H9 (cell line): ENCODE measurements around the gene RSF1. TPM values are rescaled to one million over a fixed set of nuclear protein-coding genes. Genes with fewer than 3 reads are reported as not detected.

ENCODE experiments used
- DNase-seq: peaks from one replicate; pipeline ENCODE4 v3.0.0-alpha.2; 2017
- H2AFZ ChIP-seq: one replicate; pipeline ENCODE4 v1.6.1; 2013; ENCODE audit warnings: mild to moderate bottlenecking, low read length, control low read depth, moderate library complexity
- H2AK5ac ChIP-seq: 2 replicates; pipeline ENCODE4 v1.6.1; 2013; ENCODE audit warnings: low read length, control low read depth, mixed read lengths; ENCODE audit not compliant: insufficient read length
- H2BK120ac ChIP-seq: one replicate; pipeline ENCODE4 v1.6.1; 2013; ENCODE audit warnings: low read depth, mild to moderate bottlenecking, low read length, control low read depth, inconsistent platforms; ENCODE audit not compliant: poor library complexity, severe bottlenecking
- H2BK12ac ChIP-seq: 2 replicates; pipeline ENCODE4 v1.6.1; 2013; ENCODE audit warnings: low read length, control low read depth, mixed read lengths, low read depth; ENCODE audit not compliant: insufficient read length
- H2BK15ac ChIP-seq: 2 replicates; pipeline ENCODE4 v1.6.1; 2013; ENCODE audit warnings: low read depth, low read length, control low read depth
- H2BK20ac ChIP-seq: one replicate; pipeline ENCODE4 v1.6.1; 2013; ENCODE audit warnings: low read depth, mild to moderate bottlenecking, low read length, control low read depth, inconsistent platforms; ENCODE audit not compliant: poor library complexity, severe bottlenecking
- H2BK5ac ChIP-seq: 2 replicates; pipeline ENCODE4 v1.6.1; 2013; ENCODE audit warnings: low read length, control low read depth, mixed read lengths; ENCODE audit not compliant: insufficient read length
- H3K14ac ChIP-seq: 2 replicates; pipeline ENCODE4 v1.6.1; 2013; ENCODE audit warnings: low read length, control low read depth; ENCODE audit not compliant: insufficient read depth
- H3K18ac ChIP-seq: 2 replicates; pipeline ENCODE4 v1.6.1; 2013; ENCODE audit warnings: low read depth, mild to moderate bottlenecking, mixed read lengths, low read length, control low read depth; ENCODE audit not compliant: insufficient read length
- H3K23ac ChIP-seq: 2 replicates; pipeline ENCODE4 v1.6.1; 2013; ENCODE audit warnings: low read length, control low read depth, mixed read lengths, low read depth; ENCODE audit not compliant: insufficient read length
- H3K23me2 ChIP-seq: 2 replicates; pipeline ENCODE4 v1.6.1; 2013; ENCODE audit warnings: low read depth, mild to moderate bottlenecking, mixed read lengths, low read length, control low read depth; ENCODE audit not compliant: insufficient read length, poor library complexity, severe bottlenecking
- H3K27ac ChIP-seq: 2 replicates; pipeline ENCODE4 v1.5.1; 2013; ENCODE audit warnings: low read length, control low read depth, mixed read lengths, low read depth; ENCODE audit not compliant: insufficient read length
- H3K27me3 ChIP-seq: 2 replicates; pipeline ENCODE4 v1.6.1; 2013; ENCODE audit warnings: low read length, control low read depth, inconsistent platforms; ENCODE audit not compliant: insufficient read depth
- H3K4ac ChIP-seq: 2 replicates; pipeline ENCODE4 v1.6.1; 2013; ENCODE audit warnings: low read depth, mild to moderate bottlenecking, control low read depth, inconsistent platforms, low read length, moderate library complexity
- H3K4me1 ChIP-seq: 2 replicates; pipeline ENCODE4 v1.6.1; 2013; ENCODE audit warnings: low read length, control low read depth, inconsistent platforms; ENCODE audit not compliant: insufficient read depth
- H3K4me2 ChIP-seq: 2 replicates; pipeline ENCODE4 v1.6.1; 2013; ENCODE audit warnings: low read length, control low read depth, mixed read lengths; ENCODE audit not compliant: insufficient read length, insufficient read depth
- H3K56ac ChIP-seq: 2 replicates; pipeline ENCODE4 v1.6.1; 2013; ENCODE audit warnings: low read depth, mild to moderate bottlenecking, mixed read lengths, low read length, control low read depth; ENCODE audit not compliant: insufficient read length
- H3K79me1 ChIP-seq: 2 replicates; pipeline ENCODE4 v1.6.1; 2013; ENCODE audit warnings: low read depth, mild to moderate bottlenecking, moderate library complexity, low read length, control low read depth, inconsistent platforms; ENCODE audit not compliant: insufficient read depth, poor library complexity, severe bottlenecking
- H3K79me2 ChIP-seq: 2 replicates; pipeline ENCODE4 v1.6.1; 2013; ENCODE audit warnings: low read length, control low read depth, inconsistent platforms; ENCODE audit not compliant: insufficient read depth
- H3K9ac ChIP-seq: 2 replicates; pipeline ENCODE4 v1.6.1; 2013; ENCODE audit warnings: low read length, control low read depth, mixed read lengths; ENCODE audit not compliant: insufficient read length; ENCODE audit errors: extremely low read depth
- H3K9me3 ChIP-seq: one replicate; pipeline ENCODE4 v1.6.1; 2013; ENCODE audit warnings: low read depth, low read length, inconsistent platforms; ENCODE audit not compliant: control insufficient read depth
- H3T11ph ChIP-seq: one replicate; pipeline ENCODE4 v1.6.1; 2013; ENCODE audit warnings: mild to moderate bottlenecking, low read length, control low read depth, inconsistent platforms
- H4K20me1 ChIP-seq: one replicate; pipeline ENCODE4 v1.6.1; 2013; ENCODE audit not compliant: control insufficient read depth, insufficient read length, insufficient read depth
- H4K5ac ChIP-seq: 2 replicates; pipeline ENCODE4 v1.6.1; 2013; ENCODE audit warnings: low read depth, mild to moderate bottlenecking, mixed read lengths, low read length, control low read depth; ENCODE audit not compliant: insufficient read length
- H4K8ac ChIP-seq: replicated peaks from 2 replicates; pipeline ENCODE4 v1.6.1; 2013; ENCODE audit warnings: low read length, control low read depth, mixed read lengths, low read depth; ENCODE audit not compliant: insufficient read length
- H4K91ac ChIP-seq: 2 replicates; pipeline ENCODE4 v1.6.1; 2013; ENCODE audit warnings: low read depth, mild to moderate bottlenecking, moderate library complexity, mixed read lengths, low read length, control low read depth; ENCODE audit not compliant: insufficient read length
- H3K27ac Mint-ChIP-seq, 3 experiments: 2 replicates in 2 of 3; 3 replicates in 1 of 3; pipeline ENCODE4 v1.8.0; 2020 to 2021; ENCODE audit warnings: mixed read lengths in 3 of 3, mild to moderate bottlenecking in 1 of 3, moderate library complexity in 1 of 3
- H3K27me3 Mint-ChIP-seq: 2 replicates; pipeline ENCODE4 v1.8.0; 2021; ENCODE audit warnings: low read depth, mild to moderate bottlenecking, moderate library complexity, mixed read lengths
- H3K36me3 Mint-ChIP-seq, 3 experiments: 2 replicates in 2 of 3; 3 replicates in 1 of 3; pipeline ENCODE4 v1.8.0; 2020 to 2021; ENCODE audit warnings: low read depth in 3 of 3, mixed read lengths in 3 of 3; ENCODE audit not compliant: insufficient read depth in 1 of 3
- H3K4me1 Mint-ChIP-seq, 2 experiments: 2 replicates each; pipeline ENCODE4 v1.8.0; 2020; ENCODE audit warnings: mixed read lengths in 2 of 2
- H3K4me3 Mint-ChIP-seq, 2 experiments: 2 replicates in 1 of 2; 3 replicates in 1 of 2; pipeline ENCODE4 v1.8.0; 2020 to 2021; ENCODE audit warnings: mild to moderate bottlenecking in 2 of 2, mixed read lengths in 2 of 2, moderate library complexity in 1 of 2
- H3K9me3 Mint-ChIP-seq, 2 experiments: 2 replicates in 1 of 2; 3 replicates in 1 of 2; pipeline ENCODE4 v1.8.0; 2020; ENCODE audit warnings: mild to moderate bottlenecking in 2 of 2, mixed read lengths in 2 of 2, moderate library complexity in 1 of 2
- WGBS: extraction: QIAGEN DNeasy Blood & Tissue Kit; methylation state at CpG from one replicate; pipeline ENCODE4 v1.1.7; 2013; ENCODE audit warnings: missing lambda C conversion rate, low lambda C conversion rate, mixed read lengths; ENCODE audit not compliant: insufficient read length; ENCODE audit errors: extremely low coverage; 5-methylcytosine and 5-hydroxymethylcytosine counted together
- total RNA-seq: library from RNA; stranded (reverse); gene quantifications from 2 replicates; pipeline ENCODE4 v1.2.1, GENCODE V29; 2021
- TF ChIP-seq, protein P1 (sequence below): fragments of 200-600 bp; sonication (generic); conservative IDR thresholded peaks from 3 replicates; pipeline ENCODE4 v1.8.0; 2021; ENCODE audit warnings: antibody characterized with exemption, mild to moderate bottlenecking

Gene RSF1
- total RNA-seq, 1 experiment from 2014 or later, result 82.6 TPM

DNA sequence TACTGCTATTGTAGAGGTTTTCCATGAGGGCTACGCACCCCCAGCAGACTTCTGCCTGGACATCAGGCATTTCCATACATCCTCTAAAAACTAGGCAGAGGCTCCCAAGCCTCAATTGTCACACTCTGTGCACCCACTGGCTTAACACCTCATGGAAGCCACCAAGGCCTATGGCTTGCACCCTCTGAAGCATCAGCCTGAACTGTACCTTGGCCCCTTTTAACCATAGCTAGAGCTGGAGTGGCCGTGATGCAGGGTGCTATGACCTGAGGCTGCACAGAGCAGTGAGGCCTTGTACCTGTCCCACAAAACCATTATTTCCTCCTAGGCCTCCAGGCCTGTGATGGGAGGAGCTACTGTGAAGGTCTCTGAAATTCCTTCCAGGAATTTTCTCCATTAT lies 34.3 kb upstream of the RSF1 start:
- DNase-seq, result no peak
- Mint-ChIP-seq H3K4me1 (peaks cover 2 to 4% of the 10 kb centered on the region in 2 experiments), H3K4me3 (no peak overlapping the region), H3K36me3 (peaks cover 50 to 59% (median 54%) of the 10 kb centered on the region in 3 experiments), H3K9me3 (peaks cover 42 to 47% of the 10 kb centered on the region in 2 experiments), H3K27ac (no peak overlapping the region; a peak in 1 of 7 replicates), H3K27me3 (peaks cover 2% of the 10 kb centered on the region)
- Histone ChIP-seq H3K9me3 (peaks cover 22% of the 10 kb centered on the region), H4K5ac (no peak overlapping the region), H2AK5ac (no peak overlapping the region), H3K18ac (no peak overlapping the region), H4K20me1 (no peaks in the 10 kb centered on the region), H3K27me3 (no peaks in the 10 kb centered on the region), H3K79me1 (no peaks in the 10 kb centered on the region), H2BK120ac (no peak overlapping the region), H4K91ac (no peak overlapping the region), H3K4me1 (no peaks in the 10 kb centered on the region), H3K23ac (no peak overlapping the region), H2BK5ac (no peak overlapping the region), H3K4me2 (no peak overlapping the region), H3T11ph (no peak overlapping the region), H3K4ac (no peak overlapping the region), H2BK15ac (no peak overlapping the region), H3K9ac (no peak overlapping the region), H4K8ac (no peak overlapping the region), H2BK12ac (no peak overlapping the region), H2BK20ac (no peak overlapping the region), H3K14ac (no peak overlapping the region), H3K56ac (no peak overlapping the region), H2AFZ (no peak overlapping the region), H3K23me2 (no peaks in the 10 kb centered on the region), H3K79me2 (no peaks in the 10 kb centered on the region), H3K27ac (no peak overlapping the region)
- WGBS, result no CpG with 5 or more reads among the region's 2 CpGs
- TF ChIP-seq, protein P1, sequence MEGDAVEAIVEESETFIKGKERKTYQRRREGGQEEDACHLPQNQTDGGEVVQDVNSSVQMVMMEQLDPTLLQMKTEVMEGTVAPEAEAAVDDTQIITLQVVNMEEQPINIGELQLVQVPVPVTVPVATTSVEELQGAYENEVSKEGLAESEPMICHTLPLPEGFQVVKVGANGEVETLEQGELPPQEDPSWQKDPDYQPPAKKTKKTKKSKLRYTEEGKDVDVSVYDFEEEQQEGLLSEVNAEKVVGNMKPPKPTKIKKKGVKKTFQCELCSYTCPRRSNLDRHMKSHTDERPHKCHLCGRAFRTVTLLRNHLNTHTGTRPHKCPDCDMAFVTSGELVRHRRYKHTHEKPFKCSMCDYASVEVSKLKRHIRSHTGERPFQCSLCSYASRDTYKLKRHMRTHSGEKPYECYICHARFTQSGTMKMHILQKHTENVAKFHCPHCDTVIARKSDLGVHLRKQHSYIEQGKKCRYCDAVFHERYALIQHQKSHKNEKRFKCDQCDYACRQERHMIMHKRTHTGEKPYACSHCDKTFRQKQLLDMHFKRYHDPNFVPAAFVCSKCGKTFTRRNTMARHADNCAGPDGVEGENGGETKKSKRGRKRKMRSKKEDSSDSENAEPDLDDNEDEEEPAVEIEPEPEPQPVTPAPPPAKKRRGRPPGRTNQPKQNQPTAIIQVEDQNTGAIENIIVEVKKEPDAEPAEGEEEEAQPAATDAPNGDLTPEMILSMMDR, result no peak
